Measurements from ENCODE around the gene NPAS3.

Gene NPAS3

DNA sequence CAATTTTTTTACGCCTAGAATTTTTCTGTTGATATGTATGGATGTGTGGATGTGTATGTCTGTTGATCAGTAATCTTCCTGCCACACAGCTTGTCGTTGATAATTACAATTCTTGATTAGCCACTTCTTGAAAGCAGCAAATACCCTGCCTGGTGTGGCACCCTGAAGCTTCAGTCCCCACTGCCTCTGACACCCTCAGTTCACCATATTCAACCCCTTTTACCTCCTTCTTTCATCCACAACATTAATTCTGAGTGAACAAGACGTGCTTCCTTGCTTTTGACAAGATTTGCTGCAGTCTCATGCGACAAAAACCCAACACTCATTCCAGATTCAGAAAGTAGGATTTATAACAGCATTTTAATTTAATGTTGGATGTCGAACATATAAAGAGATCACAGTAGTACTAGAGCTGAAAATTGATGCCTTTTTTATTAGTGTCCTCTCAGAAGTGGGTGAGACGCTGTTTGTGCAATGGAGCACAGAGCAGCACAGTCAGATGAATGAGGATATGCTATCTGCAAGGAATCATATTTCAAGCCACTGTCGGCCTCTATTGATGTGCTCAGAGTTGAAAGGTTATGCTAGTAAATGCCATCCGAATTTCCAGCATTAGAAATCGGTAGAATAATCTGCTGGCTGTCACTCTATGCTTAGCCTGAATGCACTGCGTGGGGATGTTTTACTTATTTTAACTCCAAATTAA, 628.5 kb downstream of the NPAS3 start:
- in situ Hi-C loops (cut with HindIII; ENCODE audit: low sequenced_read_pairs), result no loop called here

DNA sequence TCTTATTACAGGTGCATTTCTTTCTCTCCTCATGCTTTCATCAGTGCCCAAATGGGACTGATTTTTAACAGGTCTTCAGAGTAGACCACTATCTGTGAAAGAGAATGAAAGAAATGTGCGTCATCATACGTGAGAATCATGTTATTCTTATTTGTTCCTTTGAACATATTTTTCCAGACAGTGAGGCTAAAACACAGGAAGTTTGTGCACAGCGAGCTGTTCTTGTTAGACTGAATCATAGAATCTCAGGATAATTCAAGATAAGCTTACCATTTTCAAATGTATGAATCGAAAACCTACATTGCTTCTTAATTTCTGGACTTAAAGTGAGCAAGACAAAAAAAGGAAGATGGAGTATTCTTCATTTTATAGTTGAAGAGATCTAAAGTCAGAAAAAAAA, 629.1 kb downstream of the NPAS3 start:
- in situ Hi-C loops (cut with HindIII; ENCODE audit: low sequenced_read_pairs), result no loop called here

DNA sequence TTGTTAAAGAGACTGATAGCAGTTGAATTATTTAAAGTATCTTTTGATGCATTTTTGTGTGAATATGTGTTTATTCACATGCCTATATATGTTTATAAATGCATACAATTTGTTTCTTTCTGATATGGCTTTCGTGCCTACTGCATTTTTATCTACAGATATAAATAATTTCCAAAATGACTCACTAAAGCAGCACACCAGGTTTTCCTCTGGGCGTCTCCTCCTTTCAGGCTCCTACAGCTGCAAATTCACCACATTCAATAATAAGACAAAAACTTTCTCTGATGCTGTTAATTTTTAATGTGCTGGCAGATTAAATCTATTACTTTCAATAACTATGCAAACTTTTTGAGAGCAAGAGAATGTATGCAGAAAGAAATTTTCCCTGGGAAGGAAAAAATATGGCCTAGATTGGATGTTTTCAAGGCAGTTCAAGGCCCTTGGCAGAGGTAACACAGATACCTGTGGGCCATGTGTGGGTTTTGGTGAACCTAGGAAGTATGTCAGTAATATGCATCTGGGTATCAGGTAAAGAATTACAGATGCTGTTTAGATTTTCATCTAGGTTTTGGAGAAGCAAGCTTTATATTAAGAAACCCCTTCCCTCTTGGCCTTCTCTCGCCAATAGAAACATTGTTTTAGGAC, 630.4 kb downstream of the NPAS3 start:
- in situ Hi-C loops (cut with HindIII; ENCODE audit: low sequenced_read_pairs), result no loop called here

DNA sequence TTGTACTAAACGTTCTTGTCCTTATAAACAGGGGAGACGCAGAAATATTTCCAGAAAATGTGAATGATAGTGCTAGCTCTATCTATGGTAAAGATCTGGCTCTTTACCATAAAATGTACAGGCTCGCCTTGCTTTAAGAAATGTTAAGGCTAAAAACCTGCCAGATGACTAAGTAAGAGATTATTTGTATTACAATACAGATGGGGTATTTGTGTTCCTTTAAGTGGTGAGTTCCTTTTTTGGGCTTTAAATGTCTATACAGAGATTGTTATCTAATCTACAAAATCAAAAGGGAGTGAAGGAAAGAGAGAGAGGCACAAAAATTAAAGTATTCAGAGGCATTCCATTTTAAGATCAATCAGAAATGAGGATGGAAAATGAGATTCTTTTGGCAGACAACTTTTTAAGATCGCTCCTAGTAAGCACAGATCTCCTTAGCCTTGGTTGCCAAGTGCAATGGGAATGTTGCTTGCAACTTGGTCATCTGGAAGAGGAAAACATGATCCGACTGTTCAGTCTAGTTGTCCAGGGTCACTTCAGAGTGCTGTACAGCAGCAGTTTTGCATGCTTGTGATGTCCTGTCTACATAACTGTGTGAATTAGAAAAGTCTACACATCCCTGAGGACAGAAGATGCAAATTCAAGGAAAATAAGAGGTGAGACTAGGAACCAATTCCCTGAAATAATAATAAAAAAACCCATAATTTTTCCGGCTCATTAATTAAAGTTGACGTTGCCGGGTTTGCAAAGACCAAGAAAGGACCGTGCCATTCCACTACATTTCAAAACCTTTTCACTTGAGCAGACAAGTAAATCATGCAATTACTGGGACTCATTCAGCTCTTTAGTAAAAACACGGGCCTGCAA, 631.4 kb downstream of the NPAS3 start:
- in situ Hi-C loops (cut with HindIII; ENCODE audit: low sequenced_read_pairs), result no loop called here

DNA sequence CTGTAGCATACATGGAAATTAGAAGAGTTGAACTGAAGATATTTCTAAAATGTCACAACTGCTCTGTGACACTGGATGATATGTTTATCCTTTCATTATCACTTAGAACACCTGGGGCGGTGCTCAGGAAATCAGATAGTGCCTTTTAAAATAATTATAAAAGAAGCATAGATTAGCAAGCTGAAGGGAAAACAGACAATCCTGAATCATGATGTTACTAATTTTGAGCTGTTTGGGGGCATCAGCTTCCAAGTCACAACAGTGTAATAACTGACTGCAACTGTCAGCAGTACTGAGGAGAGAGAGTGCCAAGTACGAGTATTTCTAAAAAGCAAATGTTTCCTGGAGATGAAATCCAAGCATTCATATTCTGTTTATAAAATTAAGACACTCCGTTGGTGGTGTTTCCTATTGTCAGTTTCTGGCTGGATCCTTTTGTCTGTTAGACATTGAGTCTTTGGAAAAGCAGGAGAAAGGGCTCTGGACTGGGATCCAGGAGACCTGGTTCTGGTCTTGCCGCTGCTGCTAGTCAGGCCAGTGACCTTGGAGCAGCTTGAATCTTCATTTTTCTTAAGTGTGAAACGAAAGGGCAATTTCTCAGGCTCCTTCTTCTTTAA, 632.1 kb downstream of the NPAS3 start:
- in situ Hi-C loops (cut with HindIII; ENCODE audit: low sequenced_read_pairs), result no loop called here

DNA sequence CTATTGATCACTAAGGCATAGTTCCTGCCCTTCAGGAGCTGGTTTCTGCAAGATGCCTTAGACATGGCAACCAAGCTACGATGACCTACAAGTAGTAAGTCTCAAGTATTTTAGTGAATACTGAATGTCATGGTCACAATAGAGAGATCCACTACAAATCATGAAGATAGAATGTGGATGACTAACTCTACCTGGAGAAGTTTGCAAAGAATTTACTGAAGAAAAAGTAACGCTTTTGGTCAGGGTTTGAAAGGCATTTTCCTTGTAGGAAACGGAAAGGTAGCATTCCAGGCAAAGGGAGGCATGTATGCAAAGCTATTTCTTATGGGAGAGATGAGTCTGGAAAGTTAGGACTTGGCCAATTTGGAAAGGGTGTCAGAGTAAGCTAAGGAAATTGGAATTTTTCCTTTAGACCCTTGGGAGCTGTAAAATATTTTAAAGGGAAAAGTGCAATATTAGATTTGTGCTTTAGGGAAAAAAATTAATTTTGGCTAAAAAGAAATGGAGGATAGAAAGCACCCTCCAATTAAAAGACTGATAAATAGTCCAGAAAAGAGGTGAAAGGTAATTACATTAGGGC, 634.7 kb downstream of the NPAS3 start:
- in situ Hi-C loops (cut with HindIII; ENCODE audit: low sequenced_read_pairs), result no loop called here

DNA sequence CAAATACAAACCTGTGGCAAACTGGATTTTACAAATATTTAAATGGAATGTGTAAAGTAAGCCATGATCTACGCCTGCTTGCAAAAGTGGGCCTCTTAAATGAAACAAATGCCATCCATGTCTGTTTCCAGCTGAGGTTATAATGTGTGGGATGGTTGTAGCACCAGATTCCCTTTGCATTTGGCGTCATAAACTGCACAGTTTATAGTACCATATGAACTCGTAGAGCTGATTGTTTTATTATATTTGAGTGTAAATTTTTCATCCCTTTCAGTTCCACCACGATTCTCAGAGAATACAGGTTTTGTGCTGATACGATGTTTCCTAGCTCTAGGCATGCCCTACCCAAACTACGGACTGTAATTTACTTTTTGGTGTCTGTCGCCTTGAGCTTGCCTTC, 637.3 kb downstream of the NPAS3 start:
- in situ Hi-C loops (cut with HindIII; ENCODE audit: low sequenced_read_pairs), result no loop called here

DNA sequence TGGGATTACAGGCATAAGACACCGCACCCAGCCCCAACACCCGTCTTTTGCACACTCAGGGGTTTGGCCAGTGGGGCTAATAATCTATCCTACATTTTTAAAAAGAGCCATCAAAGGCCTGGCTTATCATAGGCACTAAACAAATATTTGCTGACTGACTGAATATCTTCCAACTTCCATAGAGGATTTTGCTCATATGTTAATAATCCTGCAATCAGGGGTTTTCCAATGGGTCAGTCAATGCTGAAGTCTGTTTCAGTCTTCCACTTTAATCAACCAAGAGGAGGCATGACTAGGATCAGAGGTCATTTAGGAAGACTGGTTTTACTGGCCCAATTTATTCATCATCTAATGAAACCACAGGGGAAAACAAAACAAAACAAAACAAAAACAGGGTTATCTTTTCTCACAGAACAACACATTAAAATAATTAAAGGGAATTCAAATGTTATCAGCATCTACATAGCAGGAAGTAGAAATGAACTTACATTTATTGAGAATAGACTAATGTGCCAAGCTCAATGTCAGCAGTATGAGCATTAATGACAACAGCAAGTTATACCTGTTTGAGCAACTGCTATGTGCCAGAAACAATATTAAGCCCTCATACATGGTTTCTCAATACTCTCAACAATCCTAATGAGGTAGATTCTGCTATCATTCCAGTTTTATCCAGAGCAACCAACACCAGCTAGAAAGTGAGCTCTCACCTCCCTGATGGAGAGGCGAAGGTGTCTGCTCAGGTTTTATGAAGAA, 640.0 kb downstream of the NPAS3 start:
- in situ Hi-C loops (cut with HindIII; ENCODE audit: low sequenced_read_pairs), result no loop called here

DNA sequence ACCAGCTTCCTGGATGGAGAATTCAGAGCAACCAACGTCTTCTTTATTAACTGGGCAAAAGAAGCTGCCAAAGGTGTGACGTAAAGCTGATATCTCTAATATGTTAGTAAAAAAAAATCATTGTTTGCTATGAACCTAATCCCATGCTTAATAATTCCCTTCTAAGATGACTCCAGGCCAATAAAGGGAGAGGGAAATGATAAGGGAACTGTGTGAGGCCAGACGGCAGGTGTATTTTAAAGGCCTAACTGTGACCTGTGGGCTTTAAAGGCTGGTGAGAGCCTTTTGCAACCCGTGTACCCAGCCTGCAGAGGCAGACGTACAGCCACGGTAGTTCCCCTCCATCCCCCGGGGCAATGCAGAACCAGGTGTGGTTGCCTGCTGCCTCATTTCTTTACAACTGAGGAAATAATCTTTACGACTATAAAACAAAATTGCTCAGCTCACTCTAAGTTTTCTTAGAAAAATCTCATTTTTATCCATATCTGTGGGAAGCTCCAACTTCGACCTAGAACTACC, 641.6 kb downstream of the NPAS3 start:
- in situ Hi-C loops (cut with HindIII; ENCODE audit: low sequenced_read_pairs), result no loop called here

DNA sequence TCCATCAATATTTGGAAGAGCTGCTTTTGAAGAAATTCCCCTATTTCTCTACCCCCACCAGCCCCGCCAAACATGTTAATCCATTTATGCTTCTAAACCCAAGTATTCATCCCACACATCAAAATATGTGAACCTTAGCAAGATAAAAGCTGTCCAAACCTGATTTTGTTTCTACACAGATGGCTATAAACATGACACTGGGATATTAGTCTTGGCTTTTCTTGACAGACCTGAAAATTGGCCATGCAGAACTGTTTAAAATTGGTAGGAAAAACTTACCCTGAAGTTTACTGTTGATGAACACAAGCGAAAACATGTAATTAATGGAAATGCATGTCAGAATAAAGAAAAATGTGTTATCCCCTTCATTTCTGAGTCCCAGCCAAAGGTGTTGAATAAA, 642.2 kb downstream of the NPAS3 start:
- in situ Hi-C loops (cut with HindIII; ENCODE audit: low sequenced_read_pairs), result no loop called here

DNA sequence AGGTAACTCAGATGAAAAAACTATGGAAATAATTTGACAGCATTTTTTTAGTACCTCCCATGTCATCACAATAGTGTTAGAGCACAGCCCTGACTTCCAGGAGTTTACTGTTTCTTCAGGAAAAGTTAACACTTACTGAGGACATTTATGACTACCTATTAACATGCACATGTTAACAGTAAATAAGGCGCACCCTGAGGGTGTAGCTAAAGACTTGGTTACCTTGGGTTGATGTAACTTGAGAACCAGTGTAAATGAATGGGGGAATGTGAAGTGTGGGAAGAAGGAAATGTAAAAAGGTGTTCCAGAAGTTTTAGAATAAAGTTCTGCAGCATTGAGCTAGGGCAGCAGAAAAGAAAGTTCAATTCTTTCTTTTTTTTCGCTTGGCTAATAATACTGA, 646.0 kb downstream of the NPAS3 start:
- in situ Hi-C loops (cut with HindIII; ENCODE audit: low sequenced_read_pairs), result no loop called here

DNA sequence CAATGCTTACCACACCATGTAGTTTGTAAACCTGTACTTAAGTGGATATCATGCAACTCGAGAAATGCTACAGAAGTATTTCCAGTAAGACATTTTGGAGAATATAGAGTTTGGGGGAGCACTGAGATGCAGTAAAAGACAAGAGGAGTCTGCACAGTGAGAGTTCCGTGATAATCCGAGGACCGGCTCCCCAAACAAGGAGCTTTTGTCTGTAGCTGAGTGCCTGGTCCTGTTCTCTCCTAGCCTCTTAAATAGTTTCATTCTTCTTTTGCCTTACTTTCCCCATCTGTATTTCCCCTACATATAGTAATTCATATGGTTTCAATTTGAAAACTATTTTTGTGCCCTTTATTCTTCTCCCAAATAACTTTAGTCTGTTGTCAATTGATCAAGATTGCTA, 648.1 kb downstream of the NPAS3 start:
- in situ Hi-C loops (cut with HindIII; ENCODE audit: low sequenced_read_pairs), result no loop called here

DNA sequence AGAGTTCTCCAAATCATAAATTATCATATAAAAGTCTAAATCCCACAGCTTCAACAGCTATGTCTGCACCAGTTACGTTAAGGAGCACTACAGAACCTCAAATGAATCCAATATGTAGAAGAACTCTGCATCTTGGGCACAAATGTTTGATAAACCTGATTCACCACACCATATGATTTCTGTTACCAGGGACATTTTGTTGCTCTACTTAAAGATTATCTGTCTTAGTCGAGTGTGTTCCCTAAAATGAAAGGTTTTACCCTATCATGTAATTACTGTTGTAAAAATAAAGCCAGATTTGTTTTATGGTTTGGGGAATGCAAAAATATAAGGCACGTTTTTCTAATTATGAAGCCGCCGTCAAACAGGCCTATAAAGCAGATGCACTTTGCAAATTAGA, 649.1 kb downstream of the NPAS3 start:
- in situ Hi-C loops (cut with HindIII; ENCODE audit: low sequenced_read_pairs), result no loop called here

DNA sequence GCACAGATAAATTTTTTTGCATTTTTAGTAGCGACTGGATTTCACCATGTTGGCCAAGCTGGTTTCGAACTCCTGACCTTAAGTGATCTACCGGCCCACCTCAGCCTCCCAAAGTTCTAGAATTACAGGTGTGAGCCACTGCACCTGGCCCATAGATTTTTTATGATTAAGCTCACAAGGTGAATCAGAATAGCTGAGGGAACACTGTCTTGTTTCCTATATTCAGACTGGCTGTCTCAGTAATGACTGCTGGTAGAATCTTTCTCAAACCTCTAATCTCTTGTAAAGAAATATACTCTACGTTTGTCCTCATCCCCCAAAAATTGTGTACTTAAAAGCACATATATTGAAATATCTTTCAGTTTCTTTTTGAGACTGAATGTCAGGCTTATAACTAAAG, 650.1 kb downstream of the NPAS3 start:
- in situ Hi-C loops (cut with HindIII; ENCODE audit: low sequenced_read_pairs), result no loop called here

DNA sequence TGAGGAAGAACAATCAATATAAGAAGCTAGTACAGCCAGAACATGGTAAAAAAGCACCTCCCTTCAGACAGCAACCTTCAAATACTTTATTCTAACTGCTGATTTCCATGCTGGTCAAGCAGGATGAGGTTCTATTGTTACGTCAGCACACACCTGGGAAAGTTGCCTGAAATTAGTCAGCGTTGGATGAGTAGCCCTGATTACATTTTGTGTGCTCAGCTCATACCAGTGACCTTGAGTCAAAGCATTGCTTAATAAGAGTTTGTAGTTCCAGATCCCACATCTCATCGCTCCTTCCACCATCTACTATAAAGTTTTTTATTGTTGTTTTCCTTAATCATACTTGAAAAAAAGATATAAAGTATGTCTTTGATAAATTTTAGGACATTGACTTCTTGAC, 650.7 kb downstream of the NPAS3 start:
- in situ Hi-C loops (cut with HindIII; ENCODE audit: low sequenced_read_pairs), result no loop called here

DNA sequence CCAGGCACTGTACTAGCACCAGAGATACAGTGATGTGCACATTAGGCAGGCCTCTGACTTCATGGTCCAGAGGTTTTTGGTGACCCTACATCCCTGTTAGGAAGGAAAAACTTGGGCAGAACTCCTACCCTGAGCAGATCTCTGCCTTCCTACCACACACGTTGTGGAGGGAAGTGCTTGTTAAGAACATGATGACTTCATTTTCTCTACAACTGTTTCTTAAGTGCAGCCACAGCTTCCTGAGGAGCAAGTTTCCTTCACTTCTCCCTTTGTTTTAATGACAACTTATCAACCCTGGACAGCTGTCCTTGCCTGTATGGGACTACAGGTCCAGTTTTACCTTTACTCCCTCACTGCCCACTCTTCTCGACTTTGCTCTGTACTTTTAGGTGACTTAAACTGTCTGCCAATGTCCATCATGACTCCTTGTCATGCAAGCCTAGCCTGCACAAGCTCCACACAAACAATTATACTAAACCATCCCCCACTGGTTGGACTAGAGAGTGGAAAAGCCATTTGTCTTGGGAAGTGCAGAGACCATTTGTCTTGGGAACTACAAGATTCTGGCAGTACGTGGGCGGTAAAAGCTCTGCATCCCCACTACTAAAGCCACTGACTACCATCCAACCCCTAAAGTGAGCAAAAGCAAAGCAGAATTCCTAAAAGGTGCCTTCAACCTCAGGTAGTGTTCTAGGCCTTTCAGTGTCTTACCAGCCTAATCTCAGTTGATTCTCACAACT, 652.4 kb downstream of the NPAS3 start:
- in situ Hi-C loops (cut with HindIII; ENCODE audit: low sequenced_read_pairs), result no loop called here

DNA sequence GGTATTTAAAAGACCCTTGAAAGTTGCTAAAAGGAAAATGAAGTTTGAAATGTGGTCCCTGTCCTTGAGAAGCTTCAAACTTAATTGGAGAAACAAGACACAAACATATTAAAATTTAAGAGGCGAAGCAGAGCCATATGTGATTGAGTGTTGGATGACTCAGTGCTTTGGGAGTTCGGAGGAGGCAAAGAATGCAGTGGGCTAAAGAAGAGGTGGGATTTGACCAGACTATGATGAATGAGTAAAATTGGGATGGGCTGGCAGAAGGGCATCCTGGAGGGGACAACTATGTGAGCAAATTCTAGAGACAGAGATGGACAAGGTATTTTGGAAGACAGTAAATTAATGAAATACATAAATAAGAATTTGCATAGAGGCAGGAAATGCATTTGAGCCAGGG, 653.6 kb downstream of the NPAS3 start:
- in situ Hi-C loops (cut with HindIII; ENCODE audit: low sequenced_read_pairs), result no loop called here

DNA sequence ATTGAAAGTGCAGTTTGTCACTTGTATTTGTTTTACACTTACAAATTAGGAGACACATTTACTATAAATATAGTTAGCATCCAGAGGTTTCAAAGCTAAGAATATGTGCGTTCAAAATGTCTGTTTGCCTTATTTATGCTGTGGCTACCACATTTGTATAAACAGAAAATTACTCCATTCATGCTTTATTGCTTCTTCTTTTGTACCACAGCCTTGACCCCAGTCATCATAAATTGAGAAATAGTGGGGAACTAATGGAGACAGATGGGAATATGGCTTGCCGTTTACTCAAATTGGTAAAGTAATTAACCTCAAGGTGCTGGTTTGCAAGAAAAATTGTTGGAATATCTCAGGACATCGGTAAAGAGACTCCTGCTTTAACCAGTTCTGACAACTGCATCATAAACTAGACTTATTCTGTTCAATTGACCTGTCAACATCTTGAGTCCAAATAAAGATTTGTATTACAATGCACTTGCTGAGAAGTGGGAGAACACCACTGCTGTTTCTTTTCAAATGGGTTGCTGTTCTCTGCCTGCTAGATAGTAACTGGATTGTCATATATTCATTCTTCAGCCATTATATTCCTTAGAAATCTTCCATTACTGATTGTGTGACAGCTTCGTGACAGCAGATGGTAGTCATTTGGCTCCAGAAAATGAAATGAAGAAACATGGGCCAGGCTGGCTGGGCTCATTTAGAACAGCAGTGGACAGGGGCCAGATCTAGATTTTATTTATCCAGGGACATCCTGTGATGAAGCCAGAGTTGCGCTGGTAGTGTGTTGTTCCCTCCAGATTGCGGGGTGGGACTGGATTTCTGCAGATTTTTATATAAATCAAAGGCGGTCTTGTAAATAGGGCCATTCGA, 657.8 kb downstream of the NPAS3 start:
- in situ Hi-C loops (cut with HindIII; ENCODE audit: low sequenced_read_pairs), result no loop called here

DNA sequence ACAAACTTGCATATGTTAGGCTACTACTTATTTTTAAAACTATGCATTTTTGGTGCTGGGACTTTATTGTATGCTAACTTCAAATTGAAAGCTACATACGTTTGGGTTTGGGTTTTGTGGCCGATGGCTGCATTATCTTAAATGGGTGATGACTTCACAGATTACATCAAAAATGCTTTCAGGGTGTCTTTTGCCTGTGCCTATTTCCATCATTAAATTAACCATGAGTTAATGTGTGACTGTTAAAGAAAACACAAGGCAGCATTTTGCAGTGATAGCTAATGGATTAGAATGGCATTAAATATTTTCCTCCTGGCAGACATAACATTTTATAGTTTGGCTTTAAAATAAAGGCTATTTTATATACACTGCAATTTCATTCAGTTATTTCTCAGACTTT, 659.9 kb downstream of the NPAS3 start:
- in situ Hi-C loops (cut with HindIII; ENCODE audit: low sequenced_read_pairs), result no loop called here
